Measurements from ENCODE around the gene FXN. TPM values are rescaled to one million over a fixed set of nuclear protein-coding genes. Genes with fewer than 3 reads are reported as not detected.

FXN gene
- total and polyA plus RNA-seq, 4 donors: 4.7 to 41.7 (median 23.9) TPM

- Histone ChIP-seq H3K4me1 (ENCODE audit: control insufficient read depth in 4 of 4, insufficient read depth in 4 of 4, low read length in 3 of 4) (peaks cover 6 to 15% (median 9%) of the 10 kb centered on the region in 4 donors), H3K9ac (ENCODE audit: low read depth in 1 of 2, low read length in 2 of 2) (no peak overlapping the region), H3K9me3 (ENCODE audit: control insufficient read depth in 4 of 4, low read length in 3 of 4) (no peaks in the 10 kb centered on the region), H3K4me3 (ENCODE audit: low read depth in 1 of 3, low read length in 3 of 3) (no peak overlapping the region), H3K27me3 (ENCODE audit: control insufficient read depth in 4 of 4, insufficient read depth in 4 of 4, low read length in 3 of 4) (no peaks in the 10 kb centered on the region), H3K27ac (ENCODE audit: low read depth in 1 of 2, low read length in 2 of 2) (peak overlapping the region in 1 of 2 donors; percentile 17), H3K36me3 (ENCODE audit: control insufficient read depth in 4 of 4, insufficient read depth in 3 of 4, low read depth in 1 of 4, low read length in 3 of 4) (peaks cover 0 to 4% (median 0%) of the 10 kb centered on the region in 4 donors)
- no peak for DNase-seq (ENCODE audit: low spot score)
- TF ChIP-seq TAF1 (conservative IDR thresholded peaks at IDR 0.05) (no peak), RAD21 (IDR thresholded peaks at IDR 0.05) (no peak), HNF4A (conservative IDR thresholded peaks at IDR 0.05) (no peak), FOXA2 (IDR thresholded peaks at IDR 0.05) (no peak), MAX (IDR thresholded peaks at IDR 0.05) (no peak), EGR1 (IDR thresholded peaks at IDR 0.05; ENCODE audit: low read depth in 2 of 2) (no peak), CTCF (IDR thresholded peaks at IDR 0.05; ENCODE audit: low read depth, low read length, missing input control) (no peak), FOXA1 (IDR thresholded peaks at IDR 0.05) (no peak), REST (IDR thresholded peaks at IDR 0.05) (no peak), YY1 (IDR thresholded peaks at IDR 0.05) (no peak), ZBTB33 (IDR thresholded peaks at IDR 0.05) (no peak), HNF4G (IDR thresholded peaks at IDR 0.05) (no peak), GABPA (IDR thresholded peaks at IDR 0.05 in 1 of 2, conservative IDR thresholded peaks at IDR 0.05 in 1 of 2) (no peak)
- WGBS: 46% methylated on average over 2 of the region's 2 CpGs
Measured at GRCh38 chr9:69078069-69078468, 42.5 kb downstream of the FXN start.

- DNase-seq (ENCODE audit: low spot score): no peak
- H3K9me3 ChIP-seq (ENCODE audit: control insufficient read depth in 4 of 4, low read length in 3 of 4): no peaks in the 10 kb centered on the region
- 21% methylated on average over 1 of the region's 1 CpG for WGBS
- TF ChIP-seq ATF3 (IDR thresholded peaks at IDR 0.05): no peak
- no peak for TF ChIP-seq REST (IDR thresholded peaks at IDR 0.05)
- TF ChIP-seq HNF4A (conservative IDR thresholded peaks at IDR 0.05): peak; percentile 54 to 67
- TF ChIP-seq CTCF (IDR thresholded peaks at IDR 0.05; ENCODE audit: low read depth, low read length, missing input control): no peak
- peak; percentile 66 for TF ChIP-seq NR2F2 (IDR thresholded peaks at IDR 0.05)
- peak; percentile 28 to 37 for TF ChIP-seq RAD21 (IDR thresholded peaks at IDR 0.05)
- TF ChIP-seq SP1 (IDR thresholded peaks at IDR 0.05): peak; percentile 78
- peak; percentile 75 to 81 for TF ChIP-seq RXRA (IDR thresholded peaks at IDR 0.05)
Measured at GRCh38 chr9:69078581-69078980, 43.0 kb downstream of the FXN start.

More at GRCh38 chr9:69078581-69078980, 43.0 kb downstream of the FXN start:
- Histone ChIP-seq H3K27me3 (ENCODE audit: control insufficient read depth in 4 of 4, insufficient read depth in 4 of 4, low read length in 3 of 4) (no peaks in the 10 kb centered on the region), H3K4me3 (ENCODE audit: low read depth in 1 of 3, low read length in 3 of 3) (no peak overlapping the region), H3K4me1 (ENCODE audit: control insufficient read depth in 4 of 4, insufficient read depth in 4 of 4, low read length in 3 of 4) (peaks cover 6 to 15% (median 9%) of the 10 kb centered on the region in 4 donors), H3K36me3 (ENCODE audit: control insufficient read depth in 4 of 4, insufficient read depth in 3 of 4, low read depth in 1 of 4, low read length in 3 of 4) (no peaks in the 10 kb centered on the region), H3K27ac (ENCODE audit: low read depth in 1 of 2, low read length in 2 of 2) (peak overlapping the region in 1 of 2 donors; percentile 17), H3K9ac (ENCODE audit: low read depth in 1 of 2, low read length in 2 of 2) (no peak overlapping the region)
